ENCODE data around the gene CTBP2. TPM values are rescaled to one million over a fixed set of nuclear protein-coding genes. Genes with fewer than 3 reads are reported as not detected.

CTBP2 gene
- total RNA-seq, 3 donors from 2014 or later (not counting 1 experiment from before 2014, with no cell fraction given): 120 to 179 (median 124) TPM

- Histone ChIP-seq H3K4me3 (ENCODE audit: low read length) (no peak overlapping the region), H3K27me3 (ENCODE audit: control insufficient read depth, insufficient read depth, low read length) (peaks cover under 1% of the 10 kb centered on the region), H3K27ac (ENCODE audit: low read length) (no peak overlapping the region), H3K4me1 (ENCODE audit: control insufficient read depth, insufficient read depth, low read length) (no peaks in the 10 kb centered on the region), H3K9me3 (ENCODE audit: control insufficient read depth, insufficient read depth, low read length) (no peaks in the 10 kb centered on the region), H3K36me3 (ENCODE audit: control insufficient read depth, insufficient read depth, low read length) (no peaks in the 10 kb centered on the region)
- H3K36me3 Mint-ChIP-seq: no peaks in the 10 kb centered on the region
- peaks cover 2 to 4% of the 10 kb centered on the region in 2 donors for H3K27me3 Mint-ChIP-seq (ENCODE audit: low read depth in 2 of 2)
- no peak for TF ChIP-seq CTCF (IDR thresholded peaks at IDR 0.05)
- ATAC-seq: no peak
- no peak overlapping the region for H3K4me3 Mint-ChIP-seq
- no peak for DNase-seq
- intact Hi-C loops (cut with micrococcal nuclease): no loop called here
- 87% methylated on average over 7 of the region's 7 CpGs for WGBS (ENCODE audit: insufficient coverage)
- no peak overlapping the region for H3K27ac Mint-ChIP-seq
- no peaks in the 10 kb centered on the region for H3K9me3 Mint-ChIP-seq
- H3K4me1 Mint-ChIP-seq: no peaks in the 10 kb centered on the region
Measured at GRCh38 chr10:125169279-125169678, 8.9 kb upstream of the CTBP2 start.

GRCh38 chr10:125166658-125167057 is 6.3 kb upstream of the CTBP2 start:
- no peak for DNase-seq
- no peak overlapping the region for H3K27ac Mint-ChIP-seq
- TF ChIP-seq CTCF (IDR thresholded peaks at IDR 0.05): no peak

GRCh38 chr10:125165584-125166573 is 5.5 kb upstream of the CTBP2 start:
- Mint-ChIP-seq H3K27me3 (ENCODE audit: low read depth in 2 of 2) (no peaks in the 10 kb centered on the region), H3K27ac (no peak overlapping the region), H3K4me3 (no peak overlapping the region), H3K9me3 (no peaks in the 10 kb centered on the region), H3K4me1 (peaks cover 0 to 8% of the 10 kb centered on the region in 2 donors), H3K36me3 (no peaks in the 10 kb centered on the region)
- WGBS (ENCODE audit: insufficient coverage): 94% methylated on average over 16 of the region's 16 CpGs
- peaks cover 6% of the 10 kb centered on the region for H3K4me1 ChIP-seq (ENCODE audit: control insufficient read depth, insufficient read depth, low read length)
- no peak overlapping the region for H3K4me3 ChIP-seq (ENCODE audit: low read length)
- no peaks in the 10 kb centered on the region for H3K36me3 ChIP-seq (ENCODE audit: control insufficient read depth, insufficient read depth, low read length)
- DNase-seq: no peak
- ATAC-seq: no peak
- H3K9me3 ChIP-seq (ENCODE audit: control insufficient read depth, insufficient read depth, low read length): no peaks in the 10 kb centered on the region
- intact Hi-C loops (cut with micrococcal nuclease): no loop called here
- H3K27me3 ChIP-seq (ENCODE audit: control insufficient read depth, insufficient read depth, low read length): peaks cover 3% of the 10 kb centered on the region
- TF ChIP-seq CTCF (IDR thresholded peaks at IDR 0.05): no peak
- no peak overlapping the region for H3K27ac ChIP-seq (ENCODE audit: low read length)

More at GRCh38 chr10:125166658-125167057, 6.3 kb upstream of the CTBP2 start:
- peaks cover 6% of the 10 kb centered on the region for H3K4me1 ChIP-seq (ENCODE audit: control insufficient read depth, insufficient read depth, low read length)
- H3K36me3 Mint-ChIP-seq: no peaks in the 10 kb centered on the region
- no peak overlapping the region for H3K27ac ChIP-seq (ENCODE audit: low read length)
- intact Hi-C loops (cut with micrococcal nuclease): no loop called here
- ATAC-seq: no peak
- WGBS (ENCODE audit: insufficient coverage): 94% methylated on average over 12 of the region's 12 CpGs
- H3K4me1 Mint-ChIP-seq: peaks cover 0 to 3% of the 10 kb centered on the region in 2 donors
- no peak overlapping the region for H3K4me3 Mint-ChIP-seq
- H3K36me3 ChIP-seq (ENCODE audit: control insufficient read depth, insufficient read depth, low read length): no peaks in the 10 kb centered on the region
- no peaks in the 10 kb centered on the region for H3K9me3 ChIP-seq (ENCODE audit: control insufficient read depth, insufficient read depth, low read length)
- peaks cover 3% of the 10 kb centered on the region for H3K27me3 ChIP-seq (ENCODE audit: control insufficient read depth, insufficient read depth, low read length)
- H3K9me3 Mint-ChIP-seq: no peaks in the 10 kb centered on the region
- H3K4me3 ChIP-seq (ENCODE audit: low read length): no peak overlapping the region
- H3K27me3 Mint-ChIP-seq (ENCODE audit: low read depth in 2 of 2): no peaks in the 10 kb centered on the region

All from natural killer cell (primary cell).